AG04450 (cell line): ENCODE data around the gene MX1. TPM values are rescaled to one million over a fixed set of nuclear protein-coding genes. Genes with fewer than 3 reads are reported as not detected.

Experiments used
- CTCF ChIA-PET: fragments of 300-600, 350-600 bp; formaldehyde crosslinking; extraction: SDS; loops from one replicate; lab custom pipeline; 2022; ENCODE audit warnings: antibody characterized with exemption, inconsistent platforms; lab: Charles Lee
- POLR2A ChIA-PET: fragments of 350-600 bp; formaldehyde crosslinking; extraction: SDS; loops from one replicate; lab custom pipeline; 2021; ENCODE audit warnings: antibody characterized with exemption, inconsistent platforms; lab: Yijun Ruan, JAX
- DNase-seq: peaks from one replicate; pipeline ENCODE4 v3.0.0-alpha.2; 2011; ENCODE audit warnings: low read depth, low spot score
- H3K27ac ChIP-seq: one replicate; pipeline ENCODE4 v1.5.1; 2012; ENCODE audit warnings: low read depth, low read length, control low read depth
- H3K27me3 ChIP-seq: one replicate; pipeline ENCODE4 v1.6.0; 2012; ENCODE audit warnings: low read length; ENCODE audit not compliant: control insufficient read depth, insufficient read depth
- H3K4me3 ChIP-seq: 2 replicates; pipeline ENCODE4 v1.5.1; 2011; ENCODE audit warnings: mild to moderate bottlenecking, low read depth, low read length, control low read depth
- H3K9me3 ChIP-seq: 2 replicates; pipeline ENCODE4 v1.5.1; 2012; ENCODE audit warnings: low read length; ENCODE audit not compliant: control insufficient read depth, insufficient read depth
- polyA plus RNA-seq: library from polyadenylated mRNA; depleted of rRNA; stranded (reverse); fragments of >200 nt; gene quantifications from 2 replicates; pipeline ENCODE4 v1.2.3, GENCODE V29; 2011
- TF ChIP-seq, protein P1 (sequence below): IDR thresholded peaks from 2 replicates; pipeline ENCODE4 v1.5.1; 2011; ENCODE audit warnings: low read depth, low read length, control low read depth, inconsistent platforms

Gene MX1
- polyA plus RNA-seq, 1 experiment: 1.3 TPM

DNA sequence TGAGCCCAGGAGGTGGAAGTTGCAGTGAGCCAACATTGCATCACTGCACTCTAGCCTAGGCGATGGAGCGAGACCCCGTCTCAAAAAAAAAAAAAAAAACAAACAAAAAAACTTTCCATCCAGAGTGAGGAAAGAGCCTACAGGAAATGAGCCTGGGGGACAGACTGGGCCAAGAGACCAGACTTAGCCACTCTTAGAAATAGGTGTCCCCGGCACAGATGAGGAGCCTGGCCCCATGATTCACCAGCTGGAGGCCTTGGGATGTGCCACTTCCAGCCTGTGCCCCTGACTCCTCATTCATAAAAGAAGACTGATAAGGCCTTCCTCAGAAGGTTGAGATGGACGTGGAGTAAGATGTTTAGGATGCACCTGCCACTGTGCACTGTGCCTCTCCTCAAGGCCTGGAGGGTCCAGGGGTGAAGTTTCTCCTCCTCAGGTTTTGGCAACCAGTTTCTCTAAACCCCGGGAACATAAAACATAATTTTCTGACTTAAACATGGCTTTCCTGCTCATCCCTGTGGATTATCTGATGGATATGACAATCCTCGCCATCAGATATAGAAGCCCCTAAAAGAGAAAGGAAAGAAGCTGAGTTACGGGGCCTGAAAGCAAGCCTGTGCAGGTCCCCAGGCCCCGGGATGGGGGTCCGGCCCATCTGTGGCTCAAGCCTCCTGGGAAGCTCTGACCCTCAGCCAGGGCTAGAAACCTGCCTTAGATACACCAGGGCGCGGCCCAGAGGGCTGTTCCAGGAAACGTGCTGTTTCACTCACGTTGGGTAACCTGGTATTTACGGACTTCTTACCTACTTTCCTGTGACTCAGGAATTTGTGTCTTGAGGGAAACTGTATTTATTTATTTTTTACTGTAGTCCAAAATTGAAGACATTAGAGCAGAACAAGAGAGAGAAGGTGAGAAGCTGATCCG is 26.0 kb downstream of the MX1 start:
- no peaks in the 10 kb centered on the region for H3K27me3 ChIP-seq
- CTCF ChIA-PET: no interaction called here
- TF ChIP-seq, protein P1, sequence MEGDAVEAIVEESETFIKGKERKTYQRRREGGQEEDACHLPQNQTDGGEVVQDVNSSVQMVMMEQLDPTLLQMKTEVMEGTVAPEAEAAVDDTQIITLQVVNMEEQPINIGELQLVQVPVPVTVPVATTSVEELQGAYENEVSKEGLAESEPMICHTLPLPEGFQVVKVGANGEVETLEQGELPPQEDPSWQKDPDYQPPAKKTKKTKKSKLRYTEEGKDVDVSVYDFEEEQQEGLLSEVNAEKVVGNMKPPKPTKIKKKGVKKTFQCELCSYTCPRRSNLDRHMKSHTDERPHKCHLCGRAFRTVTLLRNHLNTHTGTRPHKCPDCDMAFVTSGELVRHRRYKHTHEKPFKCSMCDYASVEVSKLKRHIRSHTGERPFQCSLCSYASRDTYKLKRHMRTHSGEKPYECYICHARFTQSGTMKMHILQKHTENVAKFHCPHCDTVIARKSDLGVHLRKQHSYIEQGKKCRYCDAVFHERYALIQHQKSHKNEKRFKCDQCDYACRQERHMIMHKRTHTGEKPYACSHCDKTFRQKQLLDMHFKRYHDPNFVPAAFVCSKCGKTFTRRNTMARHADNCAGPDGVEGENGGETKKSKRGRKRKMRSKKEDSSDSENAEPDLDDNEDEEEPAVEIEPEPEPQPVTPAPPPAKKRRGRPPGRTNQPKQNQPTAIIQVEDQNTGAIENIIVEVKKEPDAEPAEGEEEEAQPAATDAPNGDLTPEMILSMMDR: no peak
- no peak overlapping the region for H3K27ac ChIP-seq
- H3K9me3 ChIP-seq: no peaks in the 10 kb centered on the region
- no peak overlapping the region for H3K4me3 ChIP-seq
- POLR2A ChIA-PET: no interaction called here
- DNase-seq: no peak

DNA sequence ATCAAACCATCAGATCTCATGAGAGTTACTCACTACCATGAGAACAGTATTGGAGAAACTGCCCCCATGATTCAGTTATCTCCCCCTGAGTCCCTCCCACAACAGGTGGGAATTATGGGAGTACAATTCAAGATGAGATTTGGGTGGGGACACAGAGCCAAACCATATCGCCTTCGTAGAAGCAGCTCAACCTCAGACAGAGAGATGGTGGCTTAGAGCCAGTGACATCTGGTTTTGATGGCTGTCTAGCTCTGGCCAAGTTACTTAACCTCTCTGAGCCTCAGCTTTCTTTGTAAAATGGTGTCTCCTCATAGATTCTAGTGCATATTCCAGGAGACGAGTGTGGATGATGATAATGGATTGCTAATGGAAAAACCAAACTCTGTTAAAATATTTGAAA is 27.2 kb downstream of the MX1 start:
- no peaks in the 10 kb centered on the region for H3K9me3 ChIP-seq
- no peak overlapping the region for H3K27ac ChIP-seq
- TF ChIP-seq, protein P1: no peak
- no peak for DNase-seq
- H3K4me3 ChIP-seq: no peak overlapping the region
- CTCF ChIA-PET: interaction anchor here (0.7 kb wide), 1 partner anchor 320 kb away, joined by 3 read pairs; no protein-coding TSS in a partner anchor
- POLR2A ChIA-PET: no interaction called here
- H3K27me3 ChIP-seq: no peaks in the 10 kb centered on the region

DNA sequence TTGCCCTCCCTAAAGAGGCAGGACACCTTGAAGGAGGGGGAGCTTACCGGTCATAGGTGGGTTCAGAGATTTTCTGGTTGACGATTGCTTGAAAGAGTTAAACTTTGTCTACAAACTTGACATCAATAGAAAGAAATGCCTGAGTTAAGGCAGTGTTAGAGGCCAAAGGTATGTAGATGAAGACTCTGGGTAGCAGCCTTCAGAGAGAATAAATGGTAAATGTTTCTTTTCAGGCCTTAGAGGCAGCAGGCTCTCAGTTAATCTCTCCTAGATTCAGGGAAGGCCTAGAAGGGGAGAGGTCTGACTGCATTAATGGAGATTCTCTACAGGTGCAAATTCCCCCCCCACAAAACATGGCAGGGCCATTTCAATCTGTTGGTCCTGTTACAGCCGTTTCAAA is 27.7 kb downstream of the MX1 start:
- DNase-seq: no peak
- H3K27me3 ChIP-seq: no peaks in the 10 kb centered on the region
- ChIA-PET POLR2A (no interaction called here), CTCF (no interaction called here)
- H3K9me3 ChIP-seq: no peaks in the 10 kb centered on the region; the same call in 1 of the 2 replicates
- TF ChIP-seq, protein P1: no peak
- no peak overlapping the region for H3K27ac ChIP-seq
- H3K4me3 ChIP-seq: no peak overlapping the region

DNA sequence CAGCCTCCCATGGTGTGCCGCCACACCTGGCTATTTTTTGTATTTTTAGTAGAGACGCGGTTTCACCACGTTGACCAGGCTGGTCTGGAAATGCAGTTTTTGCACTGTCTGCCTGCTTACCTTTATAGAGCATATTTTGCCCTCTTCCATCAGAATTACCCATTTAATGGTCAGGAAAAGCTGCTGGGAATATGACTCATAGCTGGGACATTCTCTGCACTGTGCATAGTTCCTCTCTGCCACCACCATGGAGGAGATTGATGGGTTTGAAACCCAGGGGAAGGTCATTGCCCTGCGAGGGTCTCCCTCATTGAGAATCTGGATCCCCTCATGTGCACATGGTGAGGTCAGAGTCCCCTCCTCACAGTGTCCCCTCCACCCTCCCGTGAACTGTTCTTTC is 32.1 kb downstream of the MX1 start:
- DNase-seq: no peak
- Histone ChIP-seq H3K9me3 (no peaks in the 10 kb centered on the region; the same call in 1 of the 2 replicates), H3K4me3 (no peak overlapping the region), H3K27me3 (peaks cover 2% of the 10 kb centered on the region), H3K27ac (no peak overlapping the region)
- ChIA-PET POLR2A (no interaction called here), CTCF (interaction anchor here (6.5 kb wide), 1 partner anchor 175 kb away, joined by 66 read pairs; no protein-coding TSS in a partner anchor)
- TF ChIP-seq, protein P1: no peak

DNA sequence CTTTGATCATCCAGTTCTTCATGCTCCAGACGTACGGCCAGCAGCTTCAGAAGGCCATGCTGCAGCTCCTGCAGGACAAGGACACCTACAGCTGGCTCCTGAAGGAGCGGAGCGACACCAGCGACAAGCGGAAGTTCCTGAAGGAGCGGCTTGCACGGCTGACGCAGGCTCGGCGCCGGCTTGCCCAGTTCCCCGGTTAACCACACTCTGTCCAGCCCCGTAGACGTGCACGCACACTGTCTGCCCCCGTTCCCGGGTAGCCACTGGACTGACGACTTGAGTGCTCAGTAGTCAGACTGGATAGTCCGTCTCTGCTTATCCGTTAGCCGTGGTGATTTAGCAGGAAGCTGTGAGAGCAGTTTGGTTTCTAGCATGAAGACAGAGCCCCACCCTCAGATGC is 32.5 kb downstream of the MX1 start:
- ChIA-PET POLR2A (no interaction called here), CTCF (interaction anchor here (6.5 kb wide), 1 partner anchor 175 kb away, joined by 66 read pairs; no protein-coding TSS in a partner anchor)
- H3K27me3 ChIP-seq: peaks cover 2% of the 10 kb centered on the region
- H3K27ac ChIP-seq: no peak overlapping the region
- no peaks in the 10 kb centered on the region; the same call in 1 of the 2 replicates for H3K9me3 ChIP-seq
- TF ChIP-seq, protein P1: no peak
- no peak overlapping the region for H3K4me3 ChIP-seq
- DNase-seq: no peak
